A549 (cell line): ENCODE data around the gene CYB561D1.

Experiments
- BHLHE40 ChIP-seq: IDR thresholded peaks from 2 replicates; pipeline ENCODE4 v1.6.1; 2012; ENCODE audit warnings: low read depth, low read length, inconsistent platforms
- CBX2 ChIP-seq: fragments of 200-600 bp; sonication (generic); IDR thresholded peaks from 2 replicates; pipeline ENCODE4 v1.6.1; 2016; ENCODE audit warnings: low read depth, mild to moderate bottlenecking, borderline replicate concordance
- CHD2 ChIP-seq: fragments of 150-350 bp; IDR thresholded peaks from 2 replicates; pipeline ENCODE4 v1.6.1; 2014; ENCODE audit warnings: low read length; ENCODE audit not compliant: partially characterized antibody
- FOSL2 ChIP-seq, 2 experiments: fragments of 450-650 bp in 1 of 2; fragments of >200 bp in 1 of 2; sonication (Bioruptor Twin) in 1 of 2; formaldehyde crosslinking; IDR thresholded peaks; 2 replicates each; pipeline versions ENCODE4 v1.5.0 to v1.6.1; 2016 to 2020; ENCODE audit warnings: mild to moderate bottlenecking in 1 of 2, moderate library complexity in 1 of 2
- JUN ChIP-seq, 2 experiments: fragments of >200 bp; sonication (Bioruptor Twin); formaldehyde crosslinking; IDR thresholded peaks; 2 replicates in 1 of 2; 3 replicates in 1 of 2; pipeline ENCODE4 v1.6.1; 2016 to 2017
- KDM1A ChIP-seq: fragments of 200-600 bp; sonication (generic); IDR thresholded peaks from 2 replicates; pipeline ENCODE4 v1.6.1; 2016; ENCODE audit warnings: low read depth, mild to moderate bottlenecking
- PHF8 ChIP-seq: fragments of 200-600 bp; sonication (generic); IDR thresholded peaks from 2 replicates; pipeline ENCODE4 v1.6.1; 2016; ENCODE audit warnings: low read depth, mild to moderate bottlenecking, antibody characterized with exemption, moderate library complexity, borderline replicate concordance
- SREBF2 ChIP-seq: fragments of 450-650 bp; IDR thresholded peaks from 2 replicates; pipeline ENCODE4 v1.6.1; 2014; ENCODE audit warnings: mild to moderate bottlenecking, moderate library complexity
- TF ChIP-seq, protein P1 (sequence below): fragments of >200 bp; sonication (Bioruptor Twin); formaldehyde crosslinking; IDR thresholded peaks from 3 replicates; pipeline ENCODE4 v1.5.1; 2016
- TF ChIP-seq, protein P2 (sequence below): fragments of 250-450 bp; sonication (Bioruptor Pico); IDR thresholded peaks from 2 replicates; pipeline ENCODE4 v1.5.0; 2020; ENCODE audit warnings: low read depth, mild to moderate bottlenecking, moderate library complexity

DNA sequence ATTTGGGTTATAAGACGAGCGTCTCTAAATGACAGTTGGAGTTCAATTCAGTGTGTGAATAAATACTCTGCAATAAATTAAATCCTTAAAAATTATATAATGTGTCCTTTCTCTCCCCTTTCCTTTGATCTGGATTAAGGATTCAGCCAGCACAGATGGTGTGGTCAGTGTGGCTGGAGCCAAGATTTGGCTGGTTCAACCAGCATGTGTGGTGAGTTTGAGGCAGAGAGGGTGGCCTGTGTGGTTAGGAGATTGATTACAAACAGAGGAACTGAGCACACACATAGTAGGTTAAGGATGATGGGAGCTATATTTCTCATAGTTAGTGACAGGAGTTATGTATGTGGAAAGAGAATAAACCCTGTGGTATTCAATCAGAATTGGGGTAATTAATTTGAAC, 29.8 kb downstream of the CYB561D1 start:
- no peak for TF ChIP-seq SREBF2
- TF ChIP-seq CBX2 = no peak
- no peak for TF ChIP-seq FOSL2 (IDR thresholded peaks at IDR 0.05)
- TF ChIP-seq FOSL2 (CRISPR knock-in tag; IDR thresholded peaks at IDR 0.05) = no peak
- TF ChIP-seq, protein P1, sequence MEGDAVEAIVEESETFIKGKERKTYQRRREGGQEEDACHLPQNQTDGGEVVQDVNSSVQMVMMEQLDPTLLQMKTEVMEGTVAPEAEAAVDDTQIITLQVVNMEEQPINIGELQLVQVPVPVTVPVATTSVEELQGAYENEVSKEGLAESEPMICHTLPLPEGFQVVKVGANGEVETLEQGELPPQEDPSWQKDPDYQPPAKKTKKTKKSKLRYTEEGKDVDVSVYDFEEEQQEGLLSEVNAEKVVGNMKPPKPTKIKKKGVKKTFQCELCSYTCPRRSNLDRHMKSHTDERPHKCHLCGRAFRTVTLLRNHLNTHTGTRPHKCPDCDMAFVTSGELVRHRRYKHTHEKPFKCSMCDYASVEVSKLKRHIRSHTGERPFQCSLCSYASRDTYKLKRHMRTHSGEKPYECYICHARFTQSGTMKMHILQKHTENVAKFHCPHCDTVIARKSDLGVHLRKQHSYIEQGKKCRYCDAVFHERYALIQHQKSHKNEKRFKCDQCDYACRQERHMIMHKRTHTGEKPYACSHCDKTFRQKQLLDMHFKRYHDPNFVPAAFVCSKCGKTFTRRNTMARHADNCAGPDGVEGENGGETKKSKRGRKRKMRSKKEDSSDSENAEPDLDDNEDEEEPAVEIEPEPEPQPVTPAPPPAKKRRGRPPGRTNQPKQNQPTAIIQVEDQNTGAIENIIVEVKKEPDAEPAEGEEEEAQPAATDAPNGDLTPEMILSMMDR = no peak
- TF ChIP-seq, protein P2, sequence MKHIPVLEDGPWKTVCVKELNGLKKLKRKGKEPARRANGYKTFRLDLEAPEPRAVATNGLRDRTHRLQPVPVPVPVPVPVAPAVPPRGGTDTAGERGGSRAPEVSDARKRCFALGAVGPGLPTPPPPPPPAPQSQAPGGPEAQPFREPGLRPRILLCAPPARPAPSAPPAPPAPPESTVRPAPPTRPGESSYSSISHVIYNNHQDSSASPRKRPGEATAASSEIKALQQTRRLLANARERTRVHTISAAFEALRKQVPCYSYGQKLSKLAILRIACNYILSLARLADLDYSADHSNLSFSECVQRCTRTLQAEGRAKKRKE (CRISPR knock-in tag) = no peak
- no peak for TF ChIP-seq KDM1A
- no peak for TF ChIP-seq PHF8
- no peak for TF ChIP-seq JUN (IDR thresholded peaks at IDR 0.05)
- no peak for TF ChIP-seq BHLHE40
- no peak for TF ChIP-seq CHD2
